BE2C (cell line): ENCODE data around the gene CEP120.
"Not testable (repeated sequence)": the region's sequence is repeated elsewhere in the genome, so short reads cannot be mapped to it uniquely, and the experiment has no call there.

ENCODE experiments used
- DNase-seq: peaks from one replicate; pipeline ENCODE4 v3.0.0-alpha.2; 2020
- H3K27me3 ChIP-seq: fragments of 250-450 bp; sonication (Bioruptor Pico); 2 replicates; pipeline ENCODE4 v1.5.1; 2020; ENCODE audit warnings: mild to moderate bottlenecking
- H3K36me3 ChIP-seq: fragments of 250-450 bp; sonication (Bioruptor Pico); 2 replicates; pipeline ENCODE4 v1.5.1; 2020; ENCODE audit warnings: mild to moderate bottlenecking
- H3K4me1 ChIP-seq: fragments of 250-450 bp; sonication (Bioruptor Pico); 2 replicates; pipeline ENCODE4 v1.5.1; 2020
- H3K4me3 ChIP-seq: 2 replicates; pipeline ENCODE4 v1.5.1; 2011; ENCODE audit warnings: low read depth, low read length
- H3K9me3 ChIP-seq: fragments of 250-450 bp; sonication (Bioruptor Pico); 2 replicates; pipeline ENCODE4 v1.5.1; 2020
- CTCF ChIP-seq: IDR thresholded peaks from 2 replicates; pipeline ENCODE4 v1.5.1; 2012; ENCODE audit warnings: mild to moderate bottlenecking, low read depth, low read length

CEP120 gene

GRCh38 chr5:123358304-123358703, 64.9 kb downstream of the CEP120 start:
- H3K27me3 ChIP-seq, result no peaks in the 10 kb centered on the region
- H3K4me1 ChIP-seq, result peaks cover 9% of the 10 kb centered on the region
- no peak overlapping the region for H3K4me3 ChIP-seq
- H3K9me3 ChIP-seq, result no peaks in the 10 kb centered on the region
- TF ChIP-seq CTCF, result no peak
- no peak for DNase-seq
- H3K36me3 ChIP-seq, result no peaks in the 10 kb centered on the region

GRCh38 chr5:123351820-123352219, 71.4 kb downstream of the CEP120 start:
- TF ChIP-seq CTCF, result no peak
- Histone ChIP-seq H3K4me1 (no peaks in the 10 kb centered on the region), H3K4me3 (no peak overlapping the region), H3K27me3 (no peaks in the 10 kb centered on the region), H3K9me3 (no peaks in the 10 kb centered on the region), H3K36me3 (no peaks in the 10 kb centered on the region)
- no peak for DNase-seq

- TF ChIP-seq CTCF, result no peak
- Histone ChIP-seq H3K36me3 (no peaks in the 10 kb centered on the region; the same call in 1 of the 2 replicates), H3K4me3 (no peak overlapping the region), H3K4me1 (no peaks in the 10 kb centered on the region), H3K9me3 (no peaks in the 10 kb centered on the region), H3K27me3 (no peaks in the 10 kb centered on the region)
- no peak for DNase-seq
Measured at GRCh38 chr5:123351240-123351639, 72.0 kb downstream of the CEP120 start.

GRCh38 chr5:123350742-123351141, 72.5 kb downstream of the CEP120 start:
- Histone ChIP-seq H3K27me3 (no peaks in the 10 kb centered on the region), H3K36me3 (no peaks in the 10 kb centered on the region; the same call in 1 of the 2 replicates), H3K4me1 (no peaks in the 10 kb centered on the region), H3K4me3 (no peak overlapping the region), H3K9me3 (no peaks in the 10 kb centered on the region)
- no peak for TF ChIP-seq CTCF
- DNase-seq, result no peak

- Histone ChIP-seq H3K4me3 (no peak overlapping the region), H3K27me3 (no peaks in the 10 kb centered on the region), H3K9me3 (no peaks in the 10 kb centered on the region), H3K4me1 (no peaks in the 10 kb centered on the region), H3K36me3 (no peaks in the 10 kb centered on the region; the same call in 1 of the 2 replicates)
- TF ChIP-seq CTCF, result peak; percentile 62
- DNase-seq, result no peak
Measured at GRCh38 chr5:123344816-123345426, 78.3 kb downstream of the CEP120 start.

- no peaks in the 10 kb centered on the region for H3K36me3 ChIP-seq
- no peak for TF ChIP-seq CTCF
- H3K4me1 ChIP-seq, result no peaks in the 10 kb centered on the region
- no peak for DNase-seq
- no peak overlapping the region for H3K4me3 ChIP-seq
- H3K9me3 ChIP-seq, result no peaks in the 10 kb centered on the region
- peaks cover 3% of the 10 kb centered on the region; the same call in 1 of the 2 replicates for H3K27me3 ChIP-seq
Measured at GRCh38 chr5:123340928-123341327, 82.3 kb downstream of the CEP120 start.

- H3K9me3 ChIP-seq, H3K27me3 ChIP-seq, H3K4me1 ChIP-seq, DNase-seq, H3K36me3 ChIP-seq, H3K4me3 ChIP-seq: not testable (repeated sequence)
Measured at GRCh38 chr5:123308377-123308776, 114.8 kb downstream of the CEP120 start.
